IMR-90 (cell line): ENCODE results near the gene WNT7B. TPM values are rescaled to one million over a fixed set of nuclear protein-coding genes. Genes with fewer than 3 reads are reported as not detected.

Experiments
- ATAC-seq: fragments of 200-7000 bp; cut with Tn5 transposase; 2 replicates; pipeline ENCODE4 v1.9.1; 2020; ENCODE audit warnings: low read depth, mild to moderate bottlenecking, moderate library complexity
- BruUV-seq: library from RNA; stranded (reverse); fragments of 400-500 nt; replicated peaks from 2 replicates; lab custom pipeline; 2021; lab: Mats Ljungman, UMichigan
- CTCF ChIA-PET: fragments of 300-600 bp; formaldehyde crosslinking; extraction: SDS; loops from one replicate; lab custom pipeline; 2021; ENCODE audit warnings: antibody characterized with exemption; lab: Yijun Ruan, JAX
- POLR2A ChIA-PET: fragments of 300-600 bp; sonication (Branson Sonifier 250); formaldehyde crosslinking; loops from one replicate; lab custom pipeline; 2022; ENCODE audit warnings: antibody characterized with exemption; ENCODE audit not compliant: unreplicated experiment; lab: Charles Lee
- DNase-seq: peaks from one replicate; pipeline ENCODE4 v3.0.0; 2013
- H2AFZ ChIP-seq: replicated peaks from 2 replicates; pipeline ENCODE3; 2013; ENCODE audit warnings: low read length, mild to moderate bottlenecking; ENCODE audit not compliant: poor library complexity
- H2AK5ac ChIP-seq: 2 replicates; pipeline ENCODE4 v1.6.1; 2013; ENCODE audit warnings: low read depth, low read length, inconsistent platforms
- H2AK9ac ChIP-seq: replicated peaks from 2 replicates; pipeline ENCODE3; 2013; ENCODE audit warnings: mild to moderate bottlenecking, low read depth, low read length, moderate library complexity; ENCODE audit not compliant: poor library complexity
- H2BK120ac ChIP-seq: 2 replicates; pipeline ENCODE4 v1.6.1; 2013; ENCODE audit warnings: low read depth, low read length, inconsistent platforms
- H2BK15ac ChIP-seq: 3 replicates; pipeline ENCODE4 v1.6.1; 2013; ENCODE audit warnings: low read depth, low read length, inconsistent platforms
- H2BK20ac ChIP-seq: 2 replicates; pipeline ENCODE4 v1.6.1; 2013; ENCODE audit warnings: low read depth, mild to moderate bottlenecking, inconsistent platforms, low read length, moderate library complexity
- H2BK5ac ChIP-seq: 2 replicates; pipeline ENCODE4 v1.6.1; 2013; ENCODE audit warnings: mild to moderate bottlenecking, low read depth, low read length, inconsistent platforms; ENCODE audit not compliant: poor library complexity, severe bottlenecking
- H3K14ac ChIP-seq: replicated peaks from 2 replicates; pipeline ENCODE4 v1.6.1; 2013; ENCODE audit warnings: low read depth, low read length, inconsistent platforms
- H3K18ac ChIP-seq: 2 replicates; pipeline ENCODE4 v1.6.1; 2013; ENCODE audit warnings: low read depth, low read length, control low read depth
- H3K23ac ChIP-seq: 2 replicates; pipeline ENCODE4 v1.6.1; 2013; ENCODE audit warnings: low read depth, low read length, inconsistent platforms
- H3K27ac ChIP-seq: 2 replicates; pipeline ENCODE4 v1.5.1; 2013; ENCODE audit warnings: mild to moderate bottlenecking, control low read depth, low read length; ENCODE audit not compliant: insufficient read depth
- H3K27me3 ChIP-seq: 2 replicates; pipeline ENCODE4 v1.6.1; 2013; ENCODE audit warnings: low read length; ENCODE audit not compliant: control insufficient read depth, insufficient read depth
- H3K36me3 ChIP-seq: 2 replicates; pipeline ENCODE4 v1.6.1; 2013; ENCODE audit warnings: low read length, mixed read lengths; ENCODE audit not compliant: control insufficient read depth, insufficient read depth
- H3K4ac ChIP-seq: 2 replicates; pipeline ENCODE4 v1.6.1; 2013; ENCODE audit warnings: low read depth, low read length, inconsistent platforms
- H3K4me1 ChIP-seq: 2 replicates; pipeline ENCODE4 v1.6.1; 2013; ENCODE audit warnings: low read length, mixed read lengths; ENCODE audit not compliant: control insufficient read depth, insufficient read depth
- H3K4me2 ChIP-seq: 2 replicates; pipeline ENCODE4 v1.6.1; 2013; ENCODE audit warnings: low read depth, mild to moderate bottlenecking, control low read depth, low read length, moderate library complexity
- H3K4me3 ChIP-seq: 2 replicates; pipeline ENCODE4 v1.5.1; 2013; ENCODE audit warnings: low read depth, mild to moderate bottlenecking, control low read depth, low read length, moderate library complexity; ENCODE audit not compliant: insufficient read depth
- H3K56ac ChIP-seq: 2 replicates; pipeline ENCODE4 v1.6.1; 2013; ENCODE audit warnings: low read length, inconsistent platforms; ENCODE audit not compliant: insufficient read depth; ENCODE audit errors: extremely low read depth
- H3K79me1 ChIP-seq, 2 experiments: 2 replicates each; pipeline ENCODE4 v1.6.1; 2013; ENCODE audit warnings: low read length in 2 of 2, inconsistent platforms in 1 of 2, low read depth in 1 of 2
- H3K9ac ChIP-seq: 2 replicates; pipeline ENCODE4 v1.6.1; 2013; ENCODE audit warnings: low read depth, low read length, control low read depth
- H3K9me1 ChIP-seq: 2 replicates; pipeline ENCODE4 v1.6.1; 2013; ENCODE audit warnings: low read length, inconsistent platforms; ENCODE audit not compliant: insufficient read depth
- H3K9me3 ChIP-seq: 2 replicates; pipeline ENCODE4 v1.6.1; 2013; ENCODE audit warnings: low read length; ENCODE audit not compliant: control insufficient read depth, insufficient read depth
- H4K20me1 ChIP-seq: 2 replicates; pipeline ENCODE4 v1.6.1; 2013; ENCODE audit warnings: low read length, inconsistent platforms; ENCODE audit not compliant: insufficient read depth
- H4K5ac ChIP-seq: 2 replicates; pipeline ENCODE4 v1.6.1; 2013; ENCODE audit warnings: mild to moderate bottlenecking, low read depth, low read length, control low read depth
- H4K8ac ChIP-seq, 2 experiments: 2 replicates each; pipeline ENCODE4 v1.6.1; 2013; ENCODE audit warnings: low read depth in 2 of 2, low read length in 2 of 2, control low read depth in 1 of 2, inconsistent platforms in 1 of 2
- H4K91ac ChIP-seq: 2 replicates; pipeline ENCODE4 v1.6.1; 2013; ENCODE audit warnings: low read depth, low read length, inconsistent platforms; ENCODE audit not compliant: insufficient read depth
- BHLHE40 ChIP-seq: fragments of 150-350 bp; IDR thresholded peaks from 2 replicates; pipeline ENCODE4 v1.6.1; 2016; ENCODE audit warnings: mild to moderate bottlenecking, low read depth, low read length
- CEBPB ChIP-seq: IDR thresholded peaks from 2 replicates; pipeline ENCODE4 v1.6.1; 2012; ENCODE audit warnings: low read depth, low read length, improper control_type of control experiment
- CTCF ChIP-seq: conservative IDR thresholded peaks from 2 replicates; pipeline ENCODE4 v1.5.1; 2012; ENCODE audit warnings: mild to moderate bottlenecking, low read depth, low read length, improper control_type of control experiment
- ELK1 ChIP-seq: fragments of 150-350 bp; IDR thresholded peaks from 2 replicates; pipeline ENCODE4 v1.6.1; 2016; ENCODE audit warnings: low read depth, mild to moderate bottlenecking, low read length, moderate library complexity, borderline replicate concordance
- FOS ChIP-seq: fragments of 150-350 bp; IDR thresholded peaks from 2 replicates; pipeline ENCODE4 v1.6.1; 2016; ENCODE audit warnings: low read depth, low read length
- MAFK ChIP-seq: IDR thresholded peaks from 2 replicates; pipeline ENCODE4 v1.6.1; 2012; ENCODE audit warnings: low read depth, low read length, improper control_type of control experiment
- MXI1 ChIP-seq: IDR thresholded peaks from 2 replicates; pipeline ENCODE4 v1.6.1; 2012; ENCODE audit warnings: low read depth, mild to moderate bottlenecking, low read length, moderate library complexity, borderline replicate concordance
- NFE2L2 ChIP-seq: fragments of 150-350 bp; IDR thresholded peaks from 2 replicates; pipeline ENCODE4 v1.6.1; 2016; ENCODE audit warnings: low read depth, mild to moderate bottlenecking, low read length
- POLR2A ChIP-seq: IDR thresholded peaks from 2 replicates; pipeline ENCODE4 v1.6.1; 2012; ENCODE audit warnings: mild to moderate bottlenecking, low read depth, low read length
- RAD21 ChIP-seq: IDR thresholded peaks from 2 replicates; pipeline ENCODE4 v1.6.1; 2012; ENCODE audit warnings: low read length, improper control_type of control experiment
- RCOR1 ChIP-seq: IDR thresholded peaks from 2 replicates; pipeline ENCODE4 v1.6.1; 2012; ENCODE audit warnings: mild to moderate bottlenecking, low read length, improper control_type of control experiment; ENCODE audit not compliant: insufficient replicate concordance
- RFX5 ChIP-seq: IDR thresholded peaks from 2 replicates; pipeline ENCODE4 v1.8.0; 2012; ENCODE audit warnings: low read depth, mild to moderate bottlenecking, low read length, moderate library complexity
- SMC3 ChIP-seq: fragments of 150-350 bp; IDR thresholded peaks from 2 replicates; pipeline ENCODE4 v1.6.1; 2016; ENCODE audit warnings: low read depth, mild to moderate bottlenecking, antibody characterized with exemption, low read length, moderate library complexity
- USF2 ChIP-seq: fragments of 150-350 bp; IDR thresholded peaks from 2 replicates; pipeline ENCODE4 v1.6.1; 2017; ENCODE audit warnings: mild to moderate bottlenecking, antibody characterized with exemption, low read length, low read depth
- WGBS, 2 experiments: methylation state at CpG; one replicate each; pipeline versions ENCODE4 v1.1.5 to v1.1.7; 2013; ENCODE audit warnings: missing lambda C conversion rate in 2 of 2; ENCODE audit not compliant: insufficient read length in 1 of 2; ENCODE audit errors: extremely low coverage in 2 of 2; 5-methylcytosine and 5-hydroxymethylcytosine counted together
- dilution Hi-C: fragments of 300-500 bp; cut with HindIII; formaldehyde crosslinking; loops from one replicate; pipeline ENCODE4 v1.14.3; 2018; ENCODE audit warnings: low sequenced_read_pairs; ENCODE audit not compliant: unreplicated experiment
- in situ Hi-C: fragments of 300-500 bp; cut with MboI; formaldehyde crosslinking; loops from 3 replicates; pipeline ENCODE4 v1.14.3; 2019; ENCODE audit warnings: low sequenced_read_pairs, inconsistent platforms, mixed read lengths
- intact Hi-C: fragments of 100-400 bp; cut with micrococcal nuclease; formaldehyde crosslinking; loops from 2 replicates; pipeline ENCODE4 v1.10.0; 2022
- polyA plus RNA-seq, 3 experiments: library from polyadenylated mRNA; depleted of rRNA; stranded (reverse); fragments of >200 nt; gene quantifications; 2 replicates each; pipeline ENCODE4 v1.2.3, GENCODE V29; 2012; ENCODE audit warnings: low replicate concordance in 1 of 3
- total RNA-seq: library from RNA; depleted of rRNA; stranded (reverse); fragments of >200 nt; gene quantifications from 2 replicates; pipeline ENCODE4 v1.2.3, GENCODE V29; 2012

Gene WNT7B
- total and polyA plus RNA-seq, 2 of the 4 experiments (the other 2 are of a cell fraction), result under 0.01 to 0.15 TPM

- no TSS peak for BruUV-seq
- Histone ChIP-seq H3K56ac (no peak overlapping the region), H3K36me3 (no peaks in the 10 kb centered on the region), H3K14ac (no peak overlapping the region), H2BK5ac (peak overlapping the region; percentile 28), H2BK15ac (no peak overlapping the region), H4K20me1 (no peaks in the 10 kb centered on the region), H3K9me1 (no peaks in the 10 kb centered on the region), H2AK9ac (peak overlapping the region; percentile 90), H3K4me3 (no peak overlapping the region), H2AK5ac (peak overlapping the region; percentile 54), H4K5ac (no peak overlapping the region; the same call in 1 of the 2 replicates), H2BK20ac (no peak overlapping the region), H3K9ac (no peak overlapping the region), H2BK120ac (peak overlapping the region; percentile 33), H2AFZ (peak overlapping the region; percentile 97), H3K79me1 (peaks cover 7 to 12% of the 10 kb centered on the region in 2 experiments; a peak in 2 of 4 replicates), H3K9me3 (peaks cover 5% of the 10 kb centered on the region), H3K18ac (no peak overlapping the region; the same call in 1 of the 2 replicates), H3K23ac (no peak overlapping the region), H4K8ac (peak overlapping the region; percentile 74 to 90; a peak in 2 of 4 replicates), H3K27me3 (no peaks in the 10 kb centered on the region), H3K4ac (peak overlapping the region; percentile 85), H3K27ac (no peak overlapping the region), H3K4me2 (no peak overlapping the region), H4K91ac (peak overlapping the region; percentile 88; the same call in 1 of the 2 replicates), H3K4me1 (peaks cover 21% of the 10 kb centered on the region)
- CTCF ChIA-PET, result interaction anchor here (1.1 to 1.7 kb wide), 2 partner anchors 25 to 105 kb away, joined by 3 to 6 read pairs; no protein-coding TSS in a partner anchor
- POLR2A ChIA-PET, result interaction anchor here (0.8 to 0.9 kb wide), 2 partner anchors 13 to 58 kb away, joined by 3 read pairs; no protein-coding TSS in a partner anchor
- ATAC-seq (no peak), DNase-seq (no peak)
- dilution Hi-C loops (no loop called here), in situ Hi-C loops (no loop called here), intact Hi-C loops (loop anchor here (2.0 kb wide), 1 partner anchor 56 kb away; no protein-coding TSS in a partner anchor)
- 84% methylated on average over 7 of the region's 13 CpGs; no CpG with 5 or more reads in 1 of the 2 experiments for WGBS, 2 experiments
- TF ChIP-seq NFE2L2 (no peak), MAFK (no peak), SMC3 (no peak), CTCF (no peak), POLR2A (no peak), RFX5 (no peak), FOS (no peak), USF2 (no peak), ELK1 (no peak), BHLHE40 (no peak), CEBPB (no peak), MXI1 (no peak), RCOR1 (no peak), RAD21 (no peak)
Observed at GRCh38 chr22:46012182-46012880, 35.4 kb upstream of the WNT7B start.
